OCI-LY1 (cell line): ENCODE data around the gene ACADM.

ENCODE experiments used
- H2AFZ ChIP-seq: fragments of 200-600 bp; sonication (generic), shearing (Covaris generic); 2 replicates; pipeline ENCODE4 v1.6.0; 2014; ENCODE audit warnings: antibody characterized with exemption, mild to moderate bottlenecking, low read length
- H3F3A ChIP-seq: fragments of 200-600 bp; sonication (generic), shearing (Covaris generic); 2 replicates; pipeline ENCODE4 v1.6.0; 2014; ENCODE audit warnings: mild to moderate bottlenecking, antibody characterized with exemption, low read length, moderate library complexity; ENCODE audit not compliant: insufficient read depth
- H3K27ac ChIP-seq: fragments of 200-600 bp; sonication (generic); 2 replicates; pipeline ENCODE4 v1.5.1; 2014; ENCODE audit warnings: low read length, mixed run types, mild to moderate bottlenecking, low read depth; ENCODE audit not compliant: poor library complexity, severe bottlenecking
- H3K27me3 ChIP-seq: fragments of 200-600 bp; sonication (generic); 2 replicates; pipeline ENCODE4 v1.6.0; 2014; ENCODE audit warnings: antibody characterized with exemption, mild to moderate bottlenecking, low read length, moderate library complexity; ENCODE audit not compliant: insufficient read depth
- H3K36me3 ChIP-seq: fragments of 200-600 bp; sonication (generic); 2 replicates; pipeline ENCODE4 v1.6.1; 2014; ENCODE audit warnings: mild to moderate bottlenecking, antibody characterized with exemption, low read length, moderate library complexity, mixed read lengths; ENCODE audit not compliant: insufficient read depth
- H3K4me1 ChIP-seq: fragments of 200-600 bp; sonication (generic); 2 replicates; pipeline ENCODE4 v1.5.1; 2014; ENCODE audit warnings: mild to moderate bottlenecking, low read length, moderate library complexity; ENCODE audit not compliant: insufficient read depth, severe bottlenecking
- H3K4me2 ChIP-seq: fragments of 200-600 bp; sonication (generic), shearing (Covaris generic); 2 replicates; pipeline ENCODE4 v1.6.1; 2014; ENCODE audit warnings: low read length
- H3K4me3 ChIP-seq: fragments of 200-600 bp; sonication (generic); 2 replicates; pipeline ENCODE4 v1.5.1; 2014; ENCODE audit warnings: low read length, low read depth, mild to moderate bottlenecking, mixed read lengths; ENCODE audit not compliant: poor library complexity, severe bottlenecking
- H3K79me2 ChIP-seq: fragments of 200-600 bp; shearing (Covaris generic); 2 replicates; pipeline ENCODE4 v1.6.1; 2016; ENCODE audit warnings: mixed run types, low read length, mixed read lengths; ENCODE audit not compliant: insufficient read depth
- H3K9ac ChIP-seq: fragments of 200-600 bp; sonication (generic), shearing (Covaris generic); 2 replicates; pipeline ENCODE4 v1.6.1; 2014; ENCODE audit warnings: mild to moderate bottlenecking, low read length, mixed read lengths
- H3K9me2 ChIP-seq: fragments of 200-600 bp; sonication (generic), shearing (Covaris generic); 2 replicates; pipeline ENCODE4 v1.6.1; 2014; ENCODE audit warnings: low read depth, mild to moderate bottlenecking, low read length, mixed read lengths
- H3K9me3 ChIP-seq: fragments of 200-600 bp; shearing (Covaris generic); 2 replicates; pipeline ENCODE4 v1.6.1; 2014; ENCODE audit warnings: low read length, mixed read lengths
- H4K20me1 ChIP-seq: fragments of 200-600 bp; sonication (generic), shearing (Covaris generic); 2 replicates; pipeline ENCODE4 v1.6.0; 2016; ENCODE audit warnings: mild to moderate bottlenecking, low read length; ENCODE audit not compliant: insufficient read depth
- EZH2 ChIP-seq: fragments of 200-600 bp; sonication (generic), shearing (Covaris generic); IDR thresholded peaks from 2 replicates; pipeline ENCODE4 v1.8.0; 2017; ENCODE audit warnings: borderline replicate concordance, mixed run types, mild to moderate bottlenecking, antibody characterized with exemption, low read length, moderate library complexity, mixed read lengths
- TF ChIP-seq, protein P1 (sequence below): fragments of 200-600 bp; sonication (generic), shearing (Covaris generic); IDR thresholded peaks from 2 replicates; pipeline ENCODE4 v1.5.1; 2017; ENCODE audit warnings: mild to moderate bottlenecking, antibody characterized with exemption, low read length, moderate library complexity, mixed read lengths

Gene ACADM

GRCh38 chr1:75693551-75693950, 31.0 kb upstream of the ACADM start:
- H3K9me3 ChIP-seq, result no peaks in the 10 kb centered on the region
- no peaks in the 10 kb centered on the region for H3K4me1 ChIP-seq
- H3K4me2 ChIP-seq, result no peak overlapping the region
- no peaks in the 10 kb centered on the region for H3K36me3 ChIP-seq
- no peaks in the 10 kb centered on the region for H4K20me1 ChIP-seq
- H3F3A ChIP-seq, result no peaks in the 10 kb centered on the region
- H3K27ac ChIP-seq, result no peak overlapping the region
- H3K27me3 ChIP-seq, result no peaks in the 10 kb centered on the region
- H3K9ac ChIP-seq, result no peak overlapping the region
- H3K79me2 ChIP-seq, result no peaks in the 10 kb centered on the region
- H3K9me2 ChIP-seq, result no peaks in the 10 kb centered on the region
- no peak overlapping the region for H3K4me3 ChIP-seq
- TF ChIP-seq, protein P1, sequence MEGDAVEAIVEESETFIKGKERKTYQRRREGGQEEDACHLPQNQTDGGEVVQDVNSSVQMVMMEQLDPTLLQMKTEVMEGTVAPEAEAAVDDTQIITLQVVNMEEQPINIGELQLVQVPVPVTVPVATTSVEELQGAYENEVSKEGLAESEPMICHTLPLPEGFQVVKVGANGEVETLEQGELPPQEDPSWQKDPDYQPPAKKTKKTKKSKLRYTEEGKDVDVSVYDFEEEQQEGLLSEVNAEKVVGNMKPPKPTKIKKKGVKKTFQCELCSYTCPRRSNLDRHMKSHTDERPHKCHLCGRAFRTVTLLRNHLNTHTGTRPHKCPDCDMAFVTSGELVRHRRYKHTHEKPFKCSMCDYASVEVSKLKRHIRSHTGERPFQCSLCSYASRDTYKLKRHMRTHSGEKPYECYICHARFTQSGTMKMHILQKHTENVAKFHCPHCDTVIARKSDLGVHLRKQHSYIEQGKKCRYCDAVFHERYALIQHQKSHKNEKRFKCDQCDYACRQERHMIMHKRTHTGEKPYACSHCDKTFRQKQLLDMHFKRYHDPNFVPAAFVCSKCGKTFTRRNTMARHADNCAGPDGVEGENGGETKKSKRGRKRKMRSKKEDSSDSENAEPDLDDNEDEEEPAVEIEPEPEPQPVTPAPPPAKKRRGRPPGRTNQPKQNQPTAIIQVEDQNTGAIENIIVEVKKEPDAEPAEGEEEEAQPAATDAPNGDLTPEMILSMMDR, result no peak
- TF ChIP-seq EZH2, result no peak
- H2AFZ ChIP-seq, result no peak overlapping the region

DNA sequence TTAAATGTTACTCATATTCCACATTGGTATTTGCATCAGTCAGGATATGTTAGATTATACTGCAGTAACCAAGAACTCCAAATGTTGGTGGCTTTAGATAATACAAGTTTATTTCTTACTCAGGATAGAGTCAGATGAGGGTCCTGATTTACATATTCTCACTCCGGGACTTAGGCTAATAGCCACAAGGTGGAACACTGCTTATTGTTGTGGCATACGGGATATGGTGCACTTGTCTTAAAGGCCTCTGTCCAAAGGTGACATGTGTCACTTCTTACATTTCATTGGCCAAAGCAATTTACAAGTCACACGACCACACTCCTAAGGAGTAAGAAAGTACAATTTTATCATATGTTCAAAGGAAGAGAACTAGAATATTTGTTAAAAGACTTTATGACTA, 28.5 kb upstream of the ACADM start:
- no peak overlapping the region for H3K9ac ChIP-seq
- H3K27ac ChIP-seq, result no peak overlapping the region
- H3K4me2 ChIP-seq, result no peak overlapping the region
- no peaks in the 10 kb centered on the region for H3K9me2 ChIP-seq
- H3K4me1 ChIP-seq, result no peaks in the 10 kb centered on the region
- no peaks in the 10 kb centered on the region for H3K27me3 ChIP-seq
- H3F3A ChIP-seq, result no peaks in the 10 kb centered on the region
- H3K79me2 ChIP-seq, result no peaks in the 10 kb centered on the region
- H2AFZ ChIP-seq, result no peak overlapping the region
- H3K36me3 ChIP-seq, result no peaks in the 10 kb centered on the region
- no peaks in the 10 kb centered on the region for H4K20me1 ChIP-seq
- TF ChIP-seq, protein P1, result no peak
- no peak for TF ChIP-seq EZH2
- H3K4me3 ChIP-seq, result no peak overlapping the region
- H3K9me3 ChIP-seq, result no peaks in the 10 kb centered on the region

- Histone ChIP-seq H3K9me3 (no peaks in the 10 kb centered on the region), H3K4me2 (no peak overlapping the region), H2AFZ (no peak overlapping the region), H3K27me3 (no peaks in the 10 kb centered on the region), H3K27ac (no peak overlapping the region), H3K79me2 (no peaks in the 10 kb centered on the region), H3K4me3 (no peak overlapping the region), H3K9ac (no peak overlapping the region), H3K9me2 (no peaks in the 10 kb centered on the region), H3K4me1 (no peaks in the 10 kb centered on the region), H4K20me1 (no peaks in the 10 kb centered on the region), H3F3A (0 out of 2 replicates have a peak, but pooled peaks cover 3% of the 10 kb centered on the region), H3K36me3 (no peaks in the 10 kb centered on the region)
- TF ChIP-seq, protein P1, result no peak
- no peak for TF ChIP-seq EZH2
Measured at GRCh38 chr1:75707191-75707590, 17.3 kb upstream of the ACADM start.
